LHCN-M2 (cell line): ENCODE data around the gene WNT10A. TPM values are rescaled to one million over a fixed set of nuclear protein-coding genes. Genes with fewer than 3 reads are reported as not detected.
A peak's percentile ranks its signal among the peaks of the same experiment; 100 is the strongest.
"Not testable (repeated sequence)": the region's sequence is repeated elsewhere in the genome, so short reads cannot be mapped to it uniquely, and the experiment has no call there.

Experiments
- DNase-seq: peaks from one replicate; pipeline ENCODE4 v3.0.0-alpha.2; 2012; ENCODE audit warnings: low read depth
- polyA plus RNA-seq: library from polyadenylated mRNA; unstranded; fragments of >200 nt; gene quantifications from one replicate; pipeline ENCODE4 v1.2.1, GENCODE V29; 2012; ENCODE audit warnings: missing spikeins
- total RNA-seq: library from RNA; depleted of rRNA; stranded (reverse); fragments of >200 nt; gene quantifications from 2 replicates; pipeline ENCODE4 v1.2.3, GENCODE V29; 2014; rRNA removed

WNT10A gene
- 0.06 TPM in 1 of 2 replicates, not detected in the other for total RNA-seq
- polyA plus RNA-seq: not detected

DNA sequence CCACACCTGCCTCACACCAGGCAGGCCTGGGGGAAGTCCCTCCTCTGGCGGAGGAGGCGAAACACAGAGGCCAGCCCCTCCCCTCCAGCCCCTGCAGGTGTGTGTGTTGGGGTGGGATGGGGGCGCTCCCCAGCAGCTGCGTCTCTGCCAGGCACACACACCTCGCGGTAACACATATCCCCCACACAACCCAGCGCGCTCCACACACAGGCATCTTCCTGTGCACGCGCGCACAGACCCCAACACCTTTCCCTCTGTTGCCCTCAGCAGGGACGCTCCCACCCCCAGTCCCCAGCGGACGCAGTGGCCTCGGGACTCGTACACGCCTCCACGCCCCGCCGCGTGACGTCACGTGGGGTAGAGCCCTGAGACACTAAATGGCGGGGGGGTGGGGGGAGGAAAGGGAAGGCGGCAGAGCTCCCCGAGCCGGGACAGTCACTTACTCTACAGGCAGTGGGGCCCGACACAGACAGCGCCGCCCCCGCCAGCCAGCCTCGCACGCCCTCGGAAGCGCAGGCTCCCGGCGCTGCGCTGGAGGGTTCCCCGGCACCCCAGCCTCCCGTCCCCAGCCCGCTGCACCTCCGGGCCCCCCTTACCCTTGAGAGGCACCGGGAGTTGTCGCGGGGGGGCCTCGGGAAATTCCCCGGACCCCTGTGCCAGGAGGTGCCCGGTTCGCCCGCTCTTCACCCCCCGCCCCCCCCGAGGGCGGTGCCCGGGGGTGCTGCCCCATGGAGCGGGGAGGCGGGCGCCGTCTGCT, at the start of gene WNT10A:
Gene WNT10A, plus strand, starts transcription at position 751 of the 757 bp plus-strand sequence. CDS start 144 bp downstream, outside the sequence.
- no peak for DNase-seq

DNA sequence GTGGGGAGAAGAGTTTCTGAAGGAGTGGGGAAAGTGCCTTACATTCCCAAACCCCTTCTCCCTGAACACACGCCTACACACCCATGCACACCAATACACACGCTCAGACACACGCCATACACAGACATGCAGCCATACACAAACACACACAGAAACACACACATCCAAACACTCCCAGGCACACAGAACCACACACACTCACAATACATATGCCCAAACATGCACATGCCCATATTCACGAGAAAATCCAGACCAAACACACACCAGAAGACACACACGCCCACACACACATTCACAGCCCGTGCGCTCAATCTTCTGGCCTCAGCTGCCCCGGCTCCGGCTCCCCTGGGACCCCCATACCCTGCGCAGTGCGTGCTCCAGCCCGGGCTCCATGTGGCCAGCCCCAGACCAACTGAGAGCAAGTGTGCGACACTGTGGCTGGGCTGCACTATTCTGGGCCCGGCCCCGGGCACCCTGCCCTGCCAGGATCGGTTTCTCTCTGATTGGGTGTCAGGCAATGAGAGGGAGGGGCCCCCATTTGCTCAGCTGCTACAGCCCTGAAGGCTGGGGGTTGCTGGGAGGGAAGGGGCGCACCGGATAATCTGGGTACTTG, 49.2 kb upstream of the WNT10A start, which contains the start of gene PRKAG3:
Gene PRKAG3, minus strand, starts transcription at position 426 of the 613 bp plus-strand sequence.
- peak; percentile 45 for DNase-seq

DNA sequence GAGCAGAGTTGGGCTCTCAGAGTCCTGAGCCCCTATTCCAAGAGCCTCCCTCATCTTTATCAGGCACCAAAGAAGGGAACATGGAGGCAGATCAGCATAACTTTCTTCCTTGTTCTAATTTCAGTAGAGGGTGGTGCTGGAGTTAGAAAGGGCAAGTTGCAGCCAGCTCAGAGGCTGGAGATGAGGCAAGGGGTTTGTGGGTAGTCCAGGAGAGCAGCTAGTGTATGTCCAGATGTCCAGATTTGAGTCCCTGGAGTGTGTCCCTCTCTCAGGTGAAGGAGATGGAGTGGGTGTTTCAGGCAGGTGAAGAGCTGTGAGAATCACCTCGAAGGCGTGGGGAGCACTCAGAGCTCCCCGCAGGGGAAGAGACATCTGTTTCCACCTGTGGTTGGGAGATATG, 48.6 kb upstream of the WNT10A start:
- no peak for DNase-seq

DNA sequence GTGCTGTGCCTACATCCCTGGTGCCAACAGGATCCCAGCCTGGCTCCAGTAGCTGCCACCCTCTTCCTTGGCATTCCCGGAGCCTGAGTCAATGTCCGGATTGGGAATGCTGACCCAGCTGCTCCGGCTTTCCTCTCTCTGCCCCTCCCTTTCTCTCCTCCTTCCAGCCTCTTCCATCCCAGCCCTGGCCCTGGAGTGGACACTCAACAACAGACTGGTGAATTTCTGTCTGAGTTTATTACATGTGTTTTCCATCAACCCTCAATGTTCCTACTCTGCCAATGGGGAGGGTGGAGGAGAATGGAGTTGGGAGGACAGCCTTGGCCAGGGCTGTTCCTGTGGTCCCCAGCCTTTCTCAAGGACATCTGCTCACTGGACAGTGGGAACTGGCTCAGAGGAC, 48.1 kb upstream of the WNT10A start:
- peak; percentile 84 for DNase-seq

DNA sequence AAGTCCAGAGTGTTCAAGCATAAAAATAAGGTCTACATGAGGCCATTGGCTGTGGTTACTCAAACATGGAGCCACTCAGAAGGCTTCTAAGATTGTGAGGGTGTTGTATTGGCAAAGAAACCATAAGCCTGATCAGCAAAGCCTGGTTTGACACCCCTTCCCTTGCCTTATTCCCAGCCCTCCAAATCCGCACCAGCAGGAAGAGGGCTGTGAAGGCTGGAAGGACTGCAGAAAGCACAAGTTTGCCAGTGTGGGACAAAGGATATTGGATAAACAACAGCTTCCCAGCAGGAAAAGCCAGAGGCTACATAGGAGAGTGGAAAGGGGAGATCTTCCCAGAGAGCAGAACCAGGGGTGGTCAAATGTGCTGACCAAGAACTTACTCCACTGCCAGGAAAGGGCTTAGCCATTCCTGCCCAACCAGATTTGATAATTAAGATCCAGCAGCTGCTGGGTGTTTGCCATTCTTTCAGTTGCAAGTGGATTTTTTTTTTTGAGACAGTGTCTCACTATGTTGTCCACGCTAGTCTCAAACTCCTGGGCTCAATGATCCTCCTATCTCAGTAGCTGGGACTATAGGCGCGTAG, 47.5 kb upstream of the WNT10A start:
- DNase-seq: peak; percentile 51

DNA sequence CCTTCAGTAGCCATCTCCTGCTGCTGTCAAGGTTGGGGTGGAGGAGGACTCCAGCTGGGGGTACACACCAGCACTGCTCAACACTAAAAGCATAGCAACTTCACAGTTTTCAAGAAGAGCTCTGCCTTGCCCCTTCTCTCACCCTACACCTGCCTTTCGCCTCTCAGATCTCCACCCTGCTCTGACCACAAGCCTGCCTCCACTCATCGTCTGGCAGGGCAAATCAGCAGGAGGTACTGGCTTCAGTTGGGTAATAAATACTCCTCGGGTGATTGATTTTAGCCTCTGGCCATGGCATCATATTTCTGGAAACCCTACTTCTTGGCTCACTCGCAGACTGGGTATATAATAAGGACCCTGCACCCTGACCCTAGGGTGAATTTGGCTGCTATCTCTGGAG, 46.0 kb upstream of the WNT10A start:
- peak; percentile 60 for DNase-seq

DNA sequence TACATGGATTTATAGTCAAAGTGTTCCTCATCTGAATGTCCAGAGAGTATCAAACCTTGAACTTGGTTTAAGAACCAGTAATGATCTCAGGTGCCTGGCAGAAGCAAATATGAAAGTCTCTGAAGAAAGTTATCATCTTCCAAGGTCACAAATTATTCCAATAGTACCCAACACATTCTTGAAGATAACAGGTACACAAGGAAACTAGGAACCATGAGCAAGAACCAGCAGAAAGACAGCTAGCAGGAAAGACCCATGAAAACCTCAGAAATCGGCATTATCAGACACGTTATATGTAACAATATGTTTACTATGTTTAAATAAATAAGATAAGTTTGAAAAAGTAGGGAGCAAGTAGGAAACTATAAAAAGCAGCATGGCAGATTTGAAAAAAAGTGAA, 43.2 kb upstream of the WNT10A start:
- DNase-seq: no peak

DNA sequence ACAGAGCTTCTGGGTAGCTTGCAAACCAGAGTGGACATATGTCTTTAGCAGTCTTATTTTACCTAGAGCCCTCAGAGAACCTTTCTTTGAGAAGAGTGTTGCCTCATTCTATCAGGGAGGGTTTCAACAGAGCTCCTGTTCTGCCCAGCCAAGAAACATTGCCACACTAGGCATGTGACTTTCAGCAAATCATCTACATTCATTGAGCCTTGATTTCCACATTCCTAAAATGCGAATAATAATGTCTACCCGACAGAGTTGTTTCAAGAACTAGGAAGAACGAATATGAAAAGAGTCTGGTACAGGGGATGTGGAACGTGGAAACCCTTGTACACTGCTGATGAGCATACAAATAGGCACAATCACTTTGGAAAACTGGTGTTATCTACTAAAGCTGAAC, 41.2 kb upstream of the WNT10A start:
- no peak for DNase-seq

DNA sequence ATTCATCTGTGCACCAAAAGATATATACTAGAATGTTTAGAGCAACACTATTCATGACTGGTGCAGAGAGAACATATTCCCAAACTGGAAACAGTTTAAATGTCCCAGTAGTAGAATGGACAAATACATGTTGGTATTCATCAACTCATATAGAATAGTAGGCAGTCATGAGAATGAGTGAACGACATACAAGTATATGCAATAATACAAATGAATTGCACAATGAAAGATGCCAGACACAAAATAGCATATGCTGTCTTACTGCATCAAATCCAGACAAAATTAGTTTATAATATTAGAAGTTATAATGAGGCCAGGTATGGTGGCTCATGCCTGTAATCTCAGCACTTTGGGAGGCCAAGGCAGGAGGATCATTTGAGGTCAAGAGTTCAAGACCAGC, 40.8 kb upstream of the WNT10A start:
- no peak for DNase-seq

DNA sequence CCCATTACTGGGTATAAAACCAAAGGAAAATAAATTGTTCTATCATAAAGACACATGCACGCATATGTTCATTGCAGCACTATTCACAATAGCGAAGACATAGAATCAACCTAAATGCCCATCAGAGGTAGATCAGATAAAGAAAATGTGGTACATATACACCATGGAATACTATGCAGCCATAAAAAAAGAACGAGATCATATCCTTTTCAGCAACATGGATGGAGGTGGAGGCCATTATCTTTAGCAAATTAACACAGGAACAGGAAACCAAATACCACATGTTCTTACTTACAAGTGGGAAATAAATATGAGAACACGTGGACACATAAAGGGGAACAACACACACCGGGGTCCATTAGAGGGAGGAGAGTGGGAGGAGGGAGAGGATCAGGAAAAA, 36.3 kb upstream of the WNT10A start:
- DNase-seq: not testable (repeated sequence)

DNA sequence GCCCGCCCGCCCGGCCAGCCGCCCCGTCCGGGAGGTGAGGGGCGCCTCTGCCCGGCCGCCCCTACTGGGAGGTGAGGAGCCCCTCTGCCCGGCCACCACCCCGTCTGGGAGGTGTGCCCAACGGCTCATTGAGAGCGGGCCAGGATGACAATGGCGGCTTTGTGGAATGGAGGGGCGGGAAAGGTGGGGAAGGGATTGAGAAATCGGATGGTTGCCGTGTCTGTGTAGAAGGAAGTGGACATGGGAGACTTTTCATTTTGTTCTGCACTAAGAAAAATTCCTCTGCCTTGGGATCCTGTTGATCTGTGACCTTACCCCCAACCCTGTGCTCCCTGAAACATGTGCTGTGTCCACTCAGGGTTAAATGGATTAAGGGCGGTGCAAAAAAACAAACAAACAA, 33.7 kb upstream of the WNT10A start:
- not testable (repeated sequence) for DNase-seq

DNA sequence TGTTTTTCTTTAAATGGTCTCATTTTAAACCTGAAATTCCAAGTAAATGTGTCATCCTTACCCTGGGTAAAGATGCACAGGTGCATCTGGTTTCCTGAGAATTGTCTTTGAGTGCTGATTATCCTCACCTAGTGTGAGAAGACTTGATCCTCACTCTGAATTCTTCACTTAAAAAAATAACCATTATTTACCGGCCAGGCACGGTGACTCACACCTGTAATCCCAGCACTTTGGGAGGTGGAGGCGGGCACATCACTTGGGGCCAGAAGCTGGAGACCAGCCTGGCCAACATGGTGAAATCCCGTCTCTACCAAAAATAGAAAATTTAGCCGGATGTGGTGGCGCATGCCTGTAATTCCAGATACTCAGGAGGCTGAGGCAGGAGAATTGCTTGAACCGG, 30.9 kb upstream of the WNT10A start:
- DNase-seq: no peak

DNA sequence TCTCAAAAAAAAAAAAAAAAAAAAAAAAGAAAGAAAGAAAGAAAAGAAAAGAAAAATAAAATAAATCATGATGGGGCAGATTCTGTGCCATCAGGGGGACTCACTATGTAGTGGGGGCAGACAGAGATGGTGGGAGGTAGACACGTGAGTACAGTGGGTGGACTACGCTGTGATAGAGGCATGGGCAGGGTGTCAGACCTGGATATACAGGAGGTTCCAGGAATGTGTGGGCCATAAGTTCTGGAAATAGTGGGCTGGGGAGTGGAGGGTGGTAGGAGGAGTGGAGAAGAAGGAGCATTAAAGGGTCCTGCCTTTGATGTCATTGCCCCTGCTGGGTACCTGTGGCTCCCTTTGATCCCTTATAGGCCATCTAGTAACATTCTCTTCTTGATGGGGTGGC, 29.9 kb upstream of the WNT10A start:
- no peak for DNase-seq

DNA sequence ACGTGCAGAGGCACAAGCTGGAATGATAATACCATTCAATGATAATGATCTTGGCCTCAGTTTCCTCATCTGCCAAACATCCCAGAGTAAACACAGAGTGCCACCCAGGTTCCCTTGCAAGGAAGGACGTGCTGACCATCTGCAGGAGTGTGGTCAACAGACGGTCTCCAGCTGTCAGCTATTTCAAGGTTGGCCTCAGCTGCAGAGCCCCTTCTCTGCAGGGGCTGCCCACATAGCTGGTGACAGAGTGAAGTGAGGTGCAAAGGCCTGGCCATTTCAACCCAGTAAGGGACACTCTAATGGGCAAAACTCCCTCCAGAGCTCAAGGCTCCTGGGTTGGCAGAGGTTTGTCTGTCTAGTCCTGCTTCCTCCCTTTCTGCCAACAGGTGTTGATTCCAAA, 29.4 kb upstream of the WNT10A start:
- no peak for DNase-seq

DNA sequence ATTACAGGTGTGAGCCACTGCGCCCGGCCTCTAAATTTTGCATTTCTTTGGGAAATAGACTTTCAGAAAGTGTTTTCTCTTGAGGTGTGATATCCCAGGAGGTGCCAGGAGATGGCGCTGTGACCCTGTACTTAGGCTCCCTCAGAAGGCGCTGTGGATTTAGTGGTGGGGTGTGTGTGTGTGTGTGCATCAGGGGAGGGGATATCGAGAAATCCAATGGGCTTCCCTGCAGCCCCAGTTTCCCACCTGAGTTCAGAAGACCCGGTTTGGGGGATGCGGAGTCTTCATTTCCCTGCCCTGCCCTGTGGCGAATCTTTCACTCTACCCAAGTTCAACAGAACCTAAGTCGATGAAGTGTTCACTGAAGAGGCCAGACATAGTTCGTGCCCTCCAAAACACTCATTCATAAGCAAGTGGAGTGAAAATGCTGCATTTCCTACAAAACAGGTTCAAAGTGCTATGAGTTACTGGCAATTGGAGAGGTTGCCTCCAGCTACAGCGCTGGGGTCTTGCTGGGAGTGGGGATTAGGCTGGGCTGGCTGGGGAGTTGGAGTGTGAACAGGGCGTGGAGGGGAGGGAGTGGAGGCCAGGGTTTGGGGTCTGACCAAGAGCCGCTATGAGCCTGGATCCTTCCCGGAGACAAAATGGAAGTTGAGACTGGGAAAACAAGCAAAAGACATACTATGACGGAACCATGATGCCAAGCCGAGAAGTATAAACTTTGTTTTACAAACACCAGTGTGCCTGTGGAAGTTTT, 27.6 kb upstream of the WNT10A start:
- peak; percentile 41 for DNase-seq

DNA sequence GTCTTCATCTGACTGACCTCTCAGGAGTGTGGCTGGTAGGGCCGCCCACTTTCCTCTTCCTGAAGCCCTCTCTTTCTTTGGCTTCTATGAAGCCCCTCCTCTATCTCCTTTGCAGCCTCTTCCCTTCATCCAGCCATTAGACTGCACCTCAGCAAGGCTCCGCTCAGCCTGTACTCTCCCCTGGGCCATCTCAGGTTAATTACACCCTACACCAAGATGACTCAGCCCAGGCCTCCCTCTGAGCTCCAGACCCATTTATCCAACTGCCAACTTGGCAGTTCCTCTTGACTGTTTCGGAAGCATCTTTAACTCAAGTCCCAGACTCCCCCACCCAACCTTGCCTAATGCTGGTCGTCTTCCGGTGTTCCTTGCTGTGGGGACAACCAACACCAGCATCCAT, 26.9 kb upstream of the WNT10A start:
- peak; percentile 23 for DNase-seq

DNA sequence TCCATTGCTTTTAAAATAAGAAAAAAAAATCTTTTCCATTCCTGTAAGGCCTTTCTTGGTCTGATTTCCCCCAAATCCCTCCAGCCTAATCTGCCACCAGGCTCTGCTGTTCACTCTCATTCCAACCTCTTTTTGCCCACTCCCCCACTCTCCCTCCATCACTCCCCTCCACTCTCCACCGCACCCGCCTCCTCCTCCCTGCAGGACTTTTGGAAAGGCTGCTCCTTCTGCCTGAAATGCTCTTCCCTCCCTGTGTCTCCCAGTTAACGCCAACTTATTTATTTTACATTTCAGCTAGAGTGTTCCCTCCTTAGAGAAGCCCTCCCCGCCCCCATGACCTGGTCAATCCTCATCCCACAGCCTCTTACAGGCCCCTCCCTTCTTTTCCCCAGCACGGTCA, 25.8 kb upstream of the WNT10A start:
- DNase-seq: no peak

DNA sequence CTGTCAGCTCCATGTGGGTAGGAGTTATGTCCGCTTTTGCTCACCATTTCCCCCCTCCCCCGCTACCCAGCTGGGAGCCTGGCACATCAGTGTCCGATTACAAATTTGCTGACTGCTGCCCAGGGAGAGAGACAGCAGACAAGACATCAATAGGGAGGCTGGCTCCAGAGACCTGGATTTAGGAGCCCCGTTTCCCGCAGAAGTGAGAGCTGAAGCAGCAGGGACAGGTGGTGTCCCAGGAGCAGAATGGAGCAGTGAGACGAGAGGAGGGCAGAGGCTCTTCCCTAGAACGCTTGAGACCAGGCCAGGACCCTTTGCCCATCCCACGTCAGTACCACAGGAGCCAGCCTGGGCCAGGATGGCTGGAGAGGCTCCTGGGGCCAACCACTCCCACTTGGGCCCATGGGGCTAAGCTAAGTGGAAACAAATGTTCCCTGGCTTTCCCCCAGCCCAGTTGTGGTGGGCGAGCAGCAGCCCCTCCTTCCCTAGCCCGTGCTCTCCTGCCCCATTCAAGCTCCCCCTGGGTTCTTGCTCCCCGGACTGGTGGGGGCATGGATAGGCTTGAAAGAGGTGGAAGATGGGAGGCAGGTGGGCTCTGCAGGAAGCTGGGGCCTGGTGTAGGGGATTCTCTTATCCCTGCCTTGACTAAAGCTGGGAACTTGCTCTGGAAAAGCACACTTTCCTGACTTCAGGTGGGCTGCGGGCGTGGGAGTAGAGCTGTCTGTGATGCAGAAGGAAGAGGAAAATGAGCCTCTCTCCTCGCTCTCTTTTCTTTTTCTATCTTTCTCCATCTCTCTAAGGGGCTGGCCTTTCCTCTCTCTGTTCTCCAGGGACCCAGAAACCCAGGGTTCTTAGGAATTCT, 25.1 kb upstream of the WNT10A start:
- no peak for DNase-seq

DNA sequence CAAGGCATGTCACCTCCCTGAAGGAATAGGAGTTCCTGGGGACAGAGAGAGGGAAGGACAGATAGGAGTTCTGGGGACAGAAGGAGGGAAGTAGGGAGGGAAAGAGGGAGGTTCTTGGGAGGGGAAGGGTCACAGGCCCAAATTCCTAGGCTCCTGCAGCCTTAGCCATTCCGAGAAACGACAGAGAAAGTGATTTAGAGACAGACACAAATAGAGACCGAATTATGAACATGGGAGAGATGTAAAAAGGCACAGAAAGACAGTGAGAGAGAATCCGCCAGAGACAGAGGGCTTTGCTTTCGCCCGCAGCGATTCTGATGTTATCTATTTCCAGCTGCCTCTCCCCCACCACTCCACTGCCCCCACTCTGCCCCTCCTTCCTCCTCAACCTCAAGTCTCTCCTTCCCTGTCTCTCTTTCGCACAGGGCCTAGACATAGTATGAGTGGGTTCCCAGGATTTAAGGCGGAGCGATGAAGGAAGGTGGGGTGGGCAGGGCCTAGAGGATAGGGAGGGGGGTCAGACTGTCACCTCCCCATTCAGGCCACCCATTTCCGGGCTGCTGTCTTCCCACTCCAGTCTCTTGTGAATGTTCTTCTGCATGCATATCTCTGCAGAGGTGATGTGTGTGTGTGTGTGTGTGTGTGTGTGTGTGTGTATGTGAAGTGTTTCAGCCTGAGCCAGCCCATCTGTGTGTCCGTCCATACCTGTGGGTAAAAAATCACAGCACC, 24.3 kb upstream of the WNT10A start:
- DNase-seq: no peak

DNA sequence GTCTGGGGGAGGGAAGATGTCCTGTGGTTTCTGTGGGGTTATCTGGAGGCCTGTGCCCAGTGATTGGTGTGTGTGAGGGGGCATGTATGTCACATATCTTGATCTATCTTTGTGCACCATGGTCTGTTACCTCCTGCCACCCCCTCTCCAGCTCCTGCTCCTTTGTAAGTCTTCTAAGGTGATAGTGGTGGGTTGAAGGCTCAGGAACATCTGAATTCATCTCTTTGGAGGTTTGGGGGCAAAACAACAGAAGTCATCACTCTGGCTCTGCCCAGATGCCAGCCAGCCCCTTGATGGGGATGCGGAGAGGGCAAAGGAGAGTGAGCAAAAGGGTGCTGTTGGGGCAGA, 23.8 kb upstream of the WNT10A start:
- no peak for DNase-seq
